Panc1 (cell line): ENCODE data around the gene CLGN. TPM values are rescaled to one million over a fixed set of nuclear protein-coding genes. Genes with fewer than 3 reads are reported as not detected.

Experiments
- ATAC-seq: fragments of 200-7000 bp; cut with Tn5 transposase; 2 replicates; pipeline ENCODE4 v1.9.1; 2020; ENCODE audit warnings: mild to moderate bottlenecking, moderate library complexity
- BruUV-seq: library from RNA; stranded (reverse); fragments of 400-500 nt; replicated peaks from 2 replicates; lab custom pipeline; 2021; lab: Mats Ljungman, UMichigan
- CTCF ChIA-PET: fragments of 300-600 bp; sonication (Branson Sonifier 250); formaldehyde crosslinking; loops from one replicate; lab custom pipeline; 2022; ENCODE audit warnings: antibody characterized with exemption; lab: Charles Lee
- POLR2A ChIA-PET: fragments of 300-600 bp; sonication (Branson Sonifier 250); formaldehyde crosslinking; loops from one replicate; lab custom pipeline; 2022; ENCODE audit warnings: antibody characterized with exemption; lab: Charles Lee
- DNase-seq: peaks from one replicate; pipeline ENCODE4 v3.0.0-alpha.2; 2010; ENCODE audit warnings: low read depth, low spot score
- H3K27ac ChIP-seq: 2 replicates; pipeline ENCODE4 v1.5.1; 2011; ENCODE audit warnings: mild to moderate bottlenecking, low read length, inconsistent platforms
- H3K27me3 ChIP-seq: fragments of 200-500 bp; sonication (Bioruptor generic); 2 replicates; pipeline ENCODE4 v1.6.0; 2014; ENCODE audit warnings: low read length, inconsistent platforms; ENCODE audit not compliant: control insufficient read depth, insufficient read depth
- H3K36me3 ChIP-seq: fragments of 200-500 bp; sonication (Bioruptor generic); 2 replicates; pipeline ENCODE4 v1.5.1; 2014; ENCODE audit warnings: inconsistent platforms, mild to moderate bottlenecking, low read length, moderate library complexity; ENCODE audit not compliant: control insufficient read depth, insufficient read depth
- H3K4me1 ChIP-seq: 2 replicates; pipeline ENCODE4 v1.5.1; 2011; ENCODE audit warnings: inconsistent platforms, mild to moderate bottlenecking, low read length, moderate library complexity; ENCODE audit not compliant: control insufficient read depth, insufficient read depth
- H3K4me3 ChIP-seq, 2 experiments: 2 replicates each; pipeline ENCODE4 v1.5.1; 2011 to 2012; ENCODE audit warnings: low read depth in 2 of 2, low read length in 2 of 2, mild to moderate bottlenecking in 2 of 2, inconsistent platforms in 1 of 2, moderate library complexity in 1 of 2
- H3K9me3 ChIP-seq: fragments of 200-500 bp; sonication (Bioruptor generic); 2 replicates; pipeline ENCODE4 v1.5.1; 2014; ENCODE audit warnings: low read depth, mild to moderate bottlenecking, inconsistent platforms, low read length, moderate library complexity; ENCODE audit not compliant: control insufficient read depth, insufficient read depth
- CTCF ChIP-seq: fragments of 450-650 bp; IDR thresholded peaks from 2 replicates; pipeline ENCODE4 v1.5.1; 2017; ENCODE audit warnings: mild to moderate bottlenecking
- POLR2AphosphoS5 ChIP-seq: IDR thresholded peaks from 2 replicates; pipeline ENCODE4 v1.6.1; 2012; ENCODE audit warnings: mild to moderate bottlenecking, low read depth, low read length, moderate library complexity
- SIN3A ChIP-seq: IDR thresholded peaks from 2 replicates; pipeline ENCODE4 v1.6.1; 2012; ENCODE audit warnings: low read depth, mild to moderate bottlenecking, low read length, moderate library complexity, borderline replicate concordance; ENCODE audit not compliant: insufficient read depth
- TCF7L2 ChIP-seq: IDR thresholded peaks from 2 replicates; pipeline ENCODE4 v1.6.1; 2011; ENCODE audit warnings: mild to moderate bottlenecking, low read depth, low read length, inconsistent platforms
- in situ Hi-C: cut with HindIII; loops from 2 replicates; pipeline ENCODE4 v1.10.0; 2016; ENCODE audit warnings: low sequenced_read_pairs, low pct_unique_long_range_greater_than_20kb
- intact Hi-C: fragments of 100-400 bp; cut with micrococcal nuclease; formaldehyde crosslinking; loops from one replicate; pipeline ENCODE4 v1.10.0; 2022; ENCODE audit not compliant: unreplicated experiment
- total RNA-seq: library from RNA; stranded (reverse); gene quantifications from one replicate; pipeline ENCODE4 v1.2.1, GENCODE V29; 2021; ENCODE audit not compliant: unreplicated experiment
- TF ChIP-seq, protein P1 (sequence below), 2 experiments: IDR thresholded peaks; 2 replicates each; pipeline ENCODE4 v1.6.1; 2011 to 2012; ENCODE audit warnings: low read depth in 2 of 2, control low read depth in 1 of 2, low read length in 1 of 2, mild to moderate bottlenecking in 1 of 2, moderate library complexity in 1 of 2; ENCODE audit not compliant: insufficient read depth in 1 of 2

Gene CLGN
- total RNA-seq, 1 experiment from 2014 or later: 5.4 TPM

GRCh38 chr4:140373328-140374129 lies 53.9 kb downstream of the CLGN start, which contains the start of gene SCOC:
Gene SCOC (plus strand): TSS chr4:140373646. CDS start chr4:140379171, 5,525 bp downstream.
- TF ChIP-seq SIN3A (no peak), POLR2AphosphoS5 (peak; percentile 43; the same call in 1 of the 2 replicates), CTCF (no peak)
- peak; percentile 96 for DNase-seq
- CTCF ChIA-PET: interaction anchor here (0.7 to 1.5 kb wide), 3 partner anchors 11 to 236 kb away, joined by 3 to 4 read pairs (median 3); no protein-coding TSS in a partner anchor

DNA sequence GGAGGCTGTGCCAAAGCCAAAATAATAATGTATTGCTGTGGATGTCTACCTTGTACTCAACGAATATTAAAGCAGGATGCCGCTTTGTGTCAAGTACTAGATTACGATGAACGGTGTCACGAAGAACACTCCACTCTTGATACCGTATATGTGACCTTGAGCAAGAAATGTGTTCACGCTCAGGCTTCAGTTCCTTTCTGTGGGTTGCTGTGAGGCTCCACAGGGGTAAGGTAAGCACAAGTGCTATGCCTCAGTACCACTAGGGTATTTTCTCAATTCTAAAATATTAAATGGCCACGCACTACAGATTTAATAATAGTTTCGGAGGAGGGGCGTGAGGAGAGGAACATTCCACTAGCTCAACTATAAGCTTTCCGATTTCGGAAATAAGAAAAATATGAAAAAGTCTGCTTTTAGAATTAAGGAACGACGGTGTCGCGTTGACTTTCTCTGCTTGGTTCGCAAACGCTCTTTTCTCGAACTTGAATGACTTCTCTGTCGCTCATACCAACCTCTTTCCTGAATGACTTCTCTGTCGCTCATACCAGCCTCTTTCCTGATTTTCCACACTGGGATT lies 54.6 kb downstream of the CLGN start:
- Histone ChIP-seq H3K27ac (peak overlapping the region; percentile 88), H3K9me3 (no peaks in the 10 kb centered on the region), H3K4me1 (peaks cover 13% of the 10 kb centered on the region), H3K4me3 (peak overlapping the region; percentile 92 to 93), H3K36me3 (peaks cover 7% of the 10 kb centered on the region; the same call in 1 of the 2 replicates), H3K27me3 (no peaks in the 10 kb centered on the region)
- ChIA-PET POLR2A (no interaction called here), CTCF (interaction anchor here (0.7 to 1.5 kb wide), 3 partner anchors 11 to 237 kb away, joined by 3 to 4 read pairs (median 3); no protein-coding TSS in a partner anchor)
- intact Hi-C loops (no loop called here), in situ Hi-C loops (no loop called here)
- no peak for DNase-seq
- ATAC-seq: peak; percentile 57
- TF ChIP-seq, protein P1, sequence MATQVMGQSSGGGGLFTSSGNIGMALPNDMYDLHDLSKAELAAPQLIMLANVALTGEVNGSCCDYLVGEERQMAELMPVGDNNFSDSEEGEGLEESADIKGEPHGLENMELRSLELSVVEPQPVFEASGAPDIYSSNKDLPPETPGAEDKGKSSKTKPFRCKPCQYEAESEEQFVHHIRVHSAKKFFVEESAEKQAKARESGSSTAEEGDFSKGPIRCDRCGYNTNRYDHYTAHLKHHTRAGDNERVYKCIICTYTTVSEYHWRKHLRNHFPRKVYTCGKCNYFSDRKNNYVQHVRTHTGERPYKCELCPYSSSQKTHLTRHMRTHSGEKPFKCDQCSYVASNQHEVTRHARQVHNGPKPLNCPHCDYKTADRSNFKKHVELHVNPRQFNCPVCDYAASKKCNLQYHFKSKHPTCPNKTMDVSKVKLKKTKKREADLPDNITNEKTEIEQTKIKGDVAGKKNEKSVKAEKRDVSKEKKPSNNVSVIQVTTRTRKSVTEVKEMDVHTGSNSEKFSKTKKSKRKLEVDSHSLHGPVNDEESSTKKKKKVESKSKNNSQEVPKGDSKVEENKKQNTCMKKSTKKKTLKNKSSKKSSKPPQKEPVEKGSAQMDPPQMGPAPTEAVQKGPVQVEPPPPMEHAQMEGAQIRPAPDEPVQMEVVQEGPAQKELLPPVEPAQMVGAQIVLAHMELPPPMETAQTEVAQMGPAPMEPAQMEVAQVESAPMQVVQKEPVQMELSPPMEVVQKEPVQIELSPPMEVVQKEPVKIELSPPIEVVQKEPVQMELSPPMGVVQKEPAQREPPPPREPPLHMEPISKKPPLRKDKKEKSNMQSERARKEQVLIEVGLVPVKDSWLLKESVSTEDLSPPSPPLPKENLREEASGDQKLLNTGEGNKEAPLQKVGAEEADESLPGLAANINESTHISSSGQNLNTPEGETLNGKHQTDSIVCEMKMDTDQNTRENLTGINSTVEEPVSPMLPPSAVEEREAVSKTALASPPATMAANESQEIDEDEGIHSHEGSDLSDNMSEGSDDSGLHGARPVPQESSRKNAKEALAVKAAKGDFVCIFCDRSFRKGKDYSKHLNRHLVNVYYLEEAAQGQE (IDR thresholded peaks at IDR 0.05; ENCODE audit: insufficient read depth in 1 of 2, low read depth in 2 of 2, low read length in 1 of 2): no peak
- no peak for TF ChIP-seq CTCF
- no peak for TF ChIP-seq SIN3A
- no peak for TF ChIP-seq POLR2AphosphoS5
- no peak for TF ChIP-seq TCF7L2
- TSS peak; percentile 93 for BruUV-seq

More at GRCh38 chr4:140373328-140374129, 53.9 kb downstream of the CLGN start, which contains the start of gene SCOC:
- in situ Hi-C loops: no loop called here
- Histone ChIP-seq H3K36me3 (peaks cover 7% of the 10 kb centered on the region), H3K27me3 (no peaks in the 10 kb centered on the region), H3K27ac (peak within 1 kb of the TSS; percentile 88), H3K4me1 (peaks cover 13% of the 10 kb centered on the region), H3K9me3 (no peaks in the 10 kb centered on the region), H3K4me3 (peak within 1 kb of the TSS; percentile 92 to 93)
- POLR2A ChIA-PET: interaction anchor here (0.6 kb wide), 1 partner anchor 40 kb away, joined by 3 read pairs; no protein-coding TSS in a partner anchor
- no TSS peak for BruUV-seq
- intact Hi-C loops: no loop called here
- peak; percentile 96 for ATAC-seq
